HS-27A (cell line): ENCODE data around the gene MAST3.
A peak's percentile ranks its signal among the peaks of the same experiment; 100 is the strongest.
"Not testable (repeated sequence)": the region's sequence is repeated elsewhere in the genome, so short reads cannot be mapped to it uniquely, and the experiment has no call there.

Experiments
- DNase-seq: peaks from one replicate; pipeline ENCODE4 v3.0.0-alpha.2; 2012; ENCODE audit warnings: low read depth, missing footprints

The MAST3 gene

DNA sequence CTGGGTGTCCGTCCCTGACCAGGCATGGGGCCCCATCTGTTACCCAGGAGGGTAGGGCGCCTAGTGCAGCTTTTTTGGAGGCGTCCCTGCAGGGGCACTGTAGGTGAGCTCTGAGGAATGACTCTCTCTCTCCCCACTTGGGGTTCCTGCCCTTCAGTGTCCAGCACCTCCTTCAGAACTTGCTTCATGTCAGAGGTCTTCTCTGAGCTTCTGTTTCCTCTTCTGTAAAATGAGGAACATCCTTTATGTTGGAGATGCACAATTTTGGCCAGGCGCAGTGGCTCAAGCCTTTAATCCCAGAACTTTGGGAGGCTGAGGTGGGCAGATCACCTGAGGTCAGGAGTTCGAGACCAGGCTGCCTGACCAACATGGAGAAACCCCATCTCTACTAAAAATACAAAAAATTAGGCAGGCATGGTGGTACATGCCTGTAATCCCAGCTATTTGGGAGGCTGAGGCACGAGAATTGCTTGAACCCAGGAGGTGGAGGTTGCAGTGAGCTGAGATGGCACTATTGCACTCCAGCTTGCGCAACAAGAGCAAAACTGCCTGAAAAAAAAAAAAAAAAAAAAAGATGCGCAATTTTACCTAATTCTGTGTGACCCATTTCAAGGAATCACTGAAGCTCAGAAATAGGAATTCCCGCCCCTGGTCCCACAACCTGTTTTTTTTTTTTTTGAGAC is 40.2 kb downstream of the MAST3 start:
- no peak for DNase-seq

- DNase-seq = no peak
Measured at GRCh38 chr19:18140473-18140872, 42.9 kb downstream of the MAST3 start.

DNA sequence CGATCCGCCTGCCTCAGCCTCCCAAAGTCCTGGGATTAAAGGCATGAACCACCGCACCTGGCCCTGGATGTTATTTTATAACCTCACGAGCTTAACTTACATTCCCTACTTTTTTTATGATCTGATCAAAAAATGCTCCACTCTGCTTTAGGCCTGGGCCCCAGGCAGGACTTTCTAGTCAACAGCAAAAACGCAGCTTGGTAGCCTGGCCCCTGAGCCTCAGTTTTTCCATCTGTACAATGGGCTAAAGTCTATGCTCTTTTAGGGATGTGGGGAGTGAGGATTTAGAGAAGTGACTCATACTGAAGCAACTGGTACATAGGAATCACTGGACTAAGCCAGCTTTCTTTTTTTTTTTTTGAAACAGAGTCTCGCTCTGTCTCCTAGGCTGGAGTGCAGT is 43.5 kb downstream of the MAST3 start:
- no peak for DNase-seq

DNA sequence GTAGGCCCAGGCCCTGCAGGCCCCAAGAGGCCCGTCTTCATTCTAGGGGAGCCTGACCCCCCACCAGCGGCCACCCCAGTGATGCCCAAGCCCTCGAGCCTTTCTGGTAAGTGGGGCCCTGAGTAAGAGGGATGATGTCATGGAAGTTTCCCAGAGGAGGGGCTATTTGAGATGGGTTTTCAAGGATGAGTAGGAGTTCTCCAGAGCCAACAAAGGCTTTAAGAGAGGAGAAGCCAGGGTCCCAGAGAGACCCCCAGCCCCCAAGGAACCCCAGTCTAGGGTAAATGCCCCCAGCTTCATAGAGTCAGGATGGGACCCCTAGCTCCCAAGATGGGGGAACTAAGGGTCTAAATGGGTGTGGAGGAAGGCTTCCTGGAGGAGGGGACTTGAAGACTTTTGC is 46.3 kb downstream of the MAST3 start:
- no peak for DNase-seq

DNA sequence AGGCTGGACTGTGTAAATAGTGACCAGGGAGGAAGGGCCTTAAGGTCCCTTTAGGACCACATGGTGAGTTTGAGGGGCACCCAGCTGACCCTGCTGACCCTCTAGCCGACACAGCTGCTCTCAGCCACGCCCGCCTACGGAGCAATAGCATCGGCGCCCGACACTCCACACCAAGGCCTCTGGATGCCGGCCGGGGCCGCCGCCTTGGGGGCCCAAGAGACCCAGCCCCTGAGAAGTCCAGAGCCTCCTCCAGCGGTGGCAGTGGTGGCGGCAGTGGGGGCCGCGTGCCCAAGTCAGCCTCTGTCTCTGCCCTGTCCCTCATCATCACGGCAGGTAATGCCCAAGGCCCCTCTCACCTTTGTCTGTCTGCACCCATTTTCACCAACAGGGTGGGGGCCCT is 46.8 kb downstream of the MAST3 start:
- no peak for DNase-seq

- no peak for DNase-seq
Measured at GRCh38 chr19:18144906-18145305, 47.3 kb downstream of the MAST3 start.

- DNase-seq = no peak
Measured at GRCh38 chr19:18145391-18145999, 47.9 kb downstream of the MAST3 start.

- no peak for DNase-seq
Measured at GRCh38 chr19:18147396-18147795, 49.8 kb downstream of the MAST3 start.

DNA sequence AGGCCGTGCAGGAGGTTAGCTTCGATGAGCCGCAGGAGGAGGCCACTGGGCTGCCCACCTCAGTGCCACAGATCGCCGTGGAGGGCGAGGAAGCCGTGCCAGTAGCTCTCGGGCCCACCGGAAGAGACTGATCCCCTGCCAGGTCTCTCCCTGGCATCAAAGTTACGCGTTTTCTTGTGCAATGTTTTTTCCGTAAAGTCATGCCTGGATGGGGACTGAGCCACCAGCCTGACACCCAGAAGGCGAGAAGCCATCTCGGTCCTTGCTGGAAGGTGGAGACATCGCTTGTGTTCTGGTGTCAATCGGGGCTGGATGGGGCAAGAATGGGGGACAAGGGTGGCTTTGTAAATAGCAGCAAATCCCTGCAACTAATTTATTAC is 52.0 kb downstream of the MAST3 start:
- DNase-seq = no peak

- DNase-seq = no peak
Measured at GRCh38 chr19:18150776-18151624, 53.4 kb downstream of the MAST3 start.

- DNase-seq = peak; percentile 95
Measured at GRCh38 chr19:18152442-18152816, 54.9 kb downstream of the MAST3 start.

GRCh38 chr19:18152817-18153555 is 55.4 kb downstream of the MAST3 start, which contains the start of gene PIK3R2:
PIK3R2 (plus strand) TSS chr19:18153163; CDS start chr19:18155880, 2,717 bp downstream.
- DNase-seq = peak; percentile 94

GRCh38 chr19:18153556-18154134 is 56.1 kb downstream of the MAST3 start:
- DNase-seq = no peak

- DNase-seq = no peak
Measured at GRCh38 chr19:18155095-18156087, 57.8 kb downstream of the MAST3 start.

- DNase-seq = no peak
Measured at GRCh38 chr19:18156268-18156667, 58.7 kb downstream of the MAST3 start.

GRCh38 chr19:18156841-18157464 is 59.4 kb downstream of the MAST3 start:
- peak; percentile 27 for DNase-seq

- no peak for DNase-seq
Measured at GRCh38 chr19:18157465-18158063, 60.0 kb downstream of the MAST3 start.

DNA sequence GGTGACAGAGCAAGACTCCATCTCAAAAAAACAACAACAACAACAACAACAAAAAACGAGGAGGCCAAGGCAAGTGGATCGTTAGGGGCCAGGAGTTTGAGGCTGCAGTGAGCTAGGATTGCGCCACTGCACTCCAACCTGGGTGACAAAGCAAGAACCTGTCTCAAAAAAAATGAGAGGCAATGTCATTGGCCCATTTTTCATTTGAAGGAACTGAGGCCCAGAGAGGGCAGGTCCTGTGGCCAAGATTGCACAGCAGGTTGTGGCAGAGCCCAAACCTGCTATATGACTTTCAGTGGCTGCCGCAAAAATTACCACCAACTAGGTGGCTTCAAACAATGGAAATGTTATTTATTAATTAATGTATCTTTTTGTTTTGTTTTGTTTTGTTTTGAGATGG is 60.9 kb downstream of the MAST3 start:
- no peak for DNase-seq

DNA sequence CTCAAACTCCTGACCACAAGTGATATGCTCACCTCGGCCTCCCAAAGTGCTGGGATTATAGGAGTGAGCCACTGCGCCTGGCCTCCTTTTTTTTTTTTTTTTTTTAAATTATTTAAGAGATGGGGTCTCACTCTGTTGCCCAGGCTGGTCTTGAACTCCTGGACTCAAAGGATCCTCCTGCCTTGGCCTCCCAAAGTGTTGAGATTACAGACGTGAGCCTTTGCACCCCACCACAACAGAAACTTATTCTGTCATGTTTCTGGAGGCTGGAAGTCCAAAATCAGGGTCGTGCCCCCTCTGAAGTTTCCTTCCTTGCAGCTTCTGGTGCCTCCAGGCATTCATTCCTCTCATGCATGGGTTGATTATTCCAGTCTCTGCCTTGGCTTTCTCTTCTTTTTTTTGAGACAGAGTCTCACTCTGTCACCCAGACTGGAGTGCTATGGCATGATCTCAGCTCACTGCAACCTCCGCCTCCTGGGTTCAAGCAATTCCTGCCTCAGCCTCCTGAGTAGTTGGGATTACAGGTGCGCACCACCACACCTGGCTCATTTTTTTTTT is 61.6 kb downstream of the MAST3 start:
- not testable (repeated sequence) for DNase-seq
